Measurements from ENCODE around the gene NUP133.
"Not testable (repeated sequence)": the region's sequence is repeated elsewhere in the genome, so short reads cannot be mapped to it uniquely, and the experiment has no call there.

- TF ChIP-seq CTCF, POLR2A (IDR thresholded peaks at IDR 0.05): not testable (repeated sequence)
These were observed 95.3 kb downstream of the NUP133 start for GRCh38 chr1:229412810-229413209.
